A549 (cell line): Measurements from ENCODE around the gene SLC25A48. TPM values are rescaled to one million over a fixed set of nuclear protein-coding genes. Genes with fewer than 3 reads are reported as not detected.

ENCODE experiments used
- ATAC-seq, 2 experiments: fragments of 200-7000 bp in 1 of 2; fragments of >200 bp in 1 of 2; cut with Nextera tagmentation in 1 of 2; cut with Tn5 transposase in 1 of 2; 3 replicates each; pipeline versions ENCODE4 v1.8.0 to v1.9.1; 2018 to 2020; ENCODE audit warnings: mild to moderate bottlenecking in 1 of 2, moderate library complexity in 1 of 2
- CTCF ChIA-PET: fragments of 300-600 bp; sonication (Branson Sonifier 250); formaldehyde crosslinking; extraction: SDS; loops from one replicate; lab custom pipeline; 2021; ENCODE audit warnings: antibody characterized with exemption, inconsistent platforms; lab: Yijun Ruan, JAX
- POLR2A ChIA-PET: fragments of 350-600 bp; formaldehyde crosslinking; extraction: SDS; loops from one replicate; lab custom pipeline; 2021; ENCODE audit warnings: antibody characterized with exemption, inconsistent platforms; lab: Yijun Ruan, JAX
- DNase-seq, 2 experiments: peaks; one replicate each; pipeline versions ENCODE4 v3.0.0 to v3.0.0-alpha.2; 2011 to 2016; ENCODE audit warnings: low read depth in 1 of 2, low spot score in 1 of 2
- FAIRE-seq: peaks from 2 replicates; lab custom pipeline; 2011; peaks lifted over from hg19 to GRCh38; lab: Jason Lieb, UNC
- H3K27ac ChIP-seq, 2 experiments: fragments of >200 bp; sonication (Bioruptor Twin); formaldehyde crosslinking; 3 replicates each; pipeline ENCODE4 v1.5.1; 2016 to 2017
- H3K4me1 ChIP-seq: fragments of >200 bp; sonication (Bioruptor Twin); formaldehyde crosslinking; 3 replicates; pipeline ENCODE4 v1.6.1; 2016
- H3K4me2 ChIP-seq: fragments of >200 bp; sonication (Bioruptor Twin); formaldehyde crosslinking; 3 replicates; pipeline ENCODE4 v1.6.1; 2016
- H3K4me3 ChIP-seq: fragments of >200 bp; sonication (Bioruptor Twin); formaldehyde crosslinking; 3 replicates; pipeline ENCODE4 v1.5.1; 2016
- H3K9me3 ChIP-seq: fragments of >200 bp; sonication (Bioruptor Twin); formaldehyde crosslinking; 3 replicates; pipeline ENCODE4 v1.6.1; 2016
- BHLHE40 ChIP-seq: IDR thresholded peaks from 2 replicates; pipeline ENCODE4 v1.6.1; 2012; ENCODE audit warnings: low read depth, low read length, inconsistent platforms
- CBX8 ChIP-seq: fragments of 200-600 bp; sonication (generic); IDR thresholded peaks from 2 replicates; pipeline ENCODE4 v1.6.1; 2016
- CHD2 ChIP-seq: fragments of 150-350 bp; IDR thresholded peaks from 2 replicates; pipeline ENCODE4 v1.6.1; 2014; ENCODE audit warnings: low read length; ENCODE audit not compliant: partially characterized antibody
- E2F6 ChIP-seq: IDR thresholded peaks from 2 replicates; pipeline ENCODE4 v1.6.1; 2012; ENCODE audit warnings: low read depth, borderline replicate concordance
- EP300 ChIP-seq, 2 experiments: fragments of >200 bp; sonication (Bioruptor Twin); formaldehyde crosslinking; IDR thresholded peaks; 2 replicates in 1 of 2; 3 replicates in 1 of 2; pipeline ENCODE4 v1.6.1; 2016 to 2017
- FOSB ChIP-seq: fragments of 250-450 bp; sonication (Bioruptor Pico); IDR thresholded peaks from 2 replicates; pipeline ENCODE4 v1.5.0; 2020; ENCODE audit warnings: mild to moderate bottlenecking, moderate library complexity
- FOSL2 ChIP-seq, 2 experiments: fragments of 450-650 bp in 1 of 2; fragments of >200 bp in 1 of 2; sonication (Bioruptor Twin) in 1 of 2; formaldehyde crosslinking; IDR thresholded peaks; 2 replicates each; pipeline versions ENCODE4 v1.5.0 to v1.6.1; 2016 to 2020; ENCODE audit warnings: mild to moderate bottlenecking in 1 of 2, moderate library complexity in 1 of 2
- FOXS1 ChIP-seq: fragments of 250-450 bp; sonication (Bioruptor Pico); IDR thresholded peaks from 2 replicates; pipeline ENCODE4 v1.5.0; 2020; ENCODE audit warnings: mild to moderate bottlenecking, moderate library complexity
- GATA3 ChIP-seq: IDR thresholded peaks from 2 replicates; pipeline ENCODE4 v1.6.1; 2012; ENCODE audit warnings: borderline replicate concordance
- HDAC2 ChIP-seq: fragments of 200-600 bp; sonication (generic); IDR thresholded peaks from 2 replicates; pipeline ENCODE4 v1.6.1; 2016
- HOXA7 ChIP-seq: fragments of 250-450 bp; sonication (Bioruptor Pico); IDR thresholded peaks from 2 replicates; pipeline ENCODE4 v1.5.0; 2020; ENCODE audit warnings: mild to moderate bottlenecking, moderate library complexity
- HOXB5 ChIP-seq: fragments of 250-450 bp; sonication (Bioruptor Pico); IDR thresholded peaks from 2 replicates; pipeline ENCODE4 v1.5.0; 2020; ENCODE audit warnings: mild to moderate bottlenecking, moderate library complexity
- KDM1A ChIP-seq: fragments of 200-600 bp; sonication (generic); IDR thresholded peaks from 2 replicates; pipeline ENCODE4 v1.6.1; 2016; ENCODE audit warnings: low read depth, mild to moderate bottlenecking
- MYC ChIP-seq: IDR thresholded peaks from 2 replicates; pipeline ENCODE4 v1.6.1; 2012; ENCODE audit warnings: mild to moderate bottlenecking, inconsistent platforms, low read length, improper control_type of control experiment, borderline replicate concordance
- NR3C1 ChIP-seq: fragments of >200 bp; sonication (Bioruptor Twin); formaldehyde crosslinking; IDR thresholded peaks from 3 replicates; pipeline ENCODE4 v1.6.1; 2017
- PHF8 ChIP-seq: fragments of 200-600 bp; sonication (generic); IDR thresholded peaks from 2 replicates; pipeline ENCODE4 v1.6.1; 2016; ENCODE audit warnings: low read depth, mild to moderate bottlenecking, antibody characterized with exemption, moderate library complexity, borderline replicate concordance
- RAD21 ChIP-seq, 2 experiments: fragments of >200 bp in 1 of 2; sonication (Bioruptor Twin) in 1 of 2; formaldehyde crosslinking in 1 of 2; IDR thresholded peaks in 1 of 2; conservative IDR thresholded peaks in 1 of 2; 2 replicates in 1 of 2; 3 replicates in 1 of 2; pipeline ENCODE4 v1.6.1; 2012 to 2018; ENCODE audit warnings: inconsistent platforms in 1 of 2
- SMC3 ChIP-seq: fragments of >200 bp; sonication (Bioruptor Twin); formaldehyde crosslinking; IDR thresholded peaks from 3 replicates; pipeline ENCODE4 v1.6.1; 2018; ENCODE audit warnings: inconsistent platforms
- TFCP2L1 ChIP-seq: fragments of 250-450 bp; sonication (Bioruptor Pico); IDR thresholded peaks from 2 replicates; pipeline ENCODE4 v1.5.0; 2021; ENCODE audit warnings: mild to moderate bottlenecking
- ZNF302 ChIP-seq: fragments of 250-450 bp; sonication (Bioruptor Pico); IDR thresholded peaks from 2 replicates; pipeline ENCODE4 v1.9.0; 2021; ENCODE audit warnings: inconsistent platforms, mild to moderate bottlenecking, moderate library complexity
- ZSCAN20 ChIP-seq: fragments of 250-450 bp; sonication (Bioruptor Pico); IDR thresholded peaks from 2 replicates; pipeline ENCODE4 v1.8.0; 2022; ENCODE audit warnings: mild to moderate bottlenecking, moderate library complexity
- WGBS: methylation state at CpG from one replicate; pipeline ENCODE4 v1.1.6; 2017; ENCODE audit errors: missing lambda C conversion rate; 5-methylcytosine and 5-hydroxymethylcytosine counted together
- polyA plus RNA-seq, 4 experiments: library from polyadenylated mRNA; depleted of rRNA in 3 of 4; stranded (reverse); fragments of >200 nt; fragmentation: RNase III in 1 of 4; extraction: RNeasy Plus Mini Kit Qiagen cat#74134 plus additional on column Dnase treatment in 1 of 4; gene quantifications; 2 replicates in 3 of 4; 3 replicates in 1 of 4; pipeline ENCODE4 v1.2.3, GENCODE V29; 2011 to 2017
- TF ChIP-seq, protein P1 (sequence below): fragments of 250-450 bp; sonication (Bioruptor Pico); IDR thresholded peaks from 2 replicates; pipeline ENCODE4 v1.5.0; 2021; ENCODE audit warnings: mild to moderate bottlenecking, moderate library complexity, borderline replicate concordance
- TF ChIP-seq, protein P2 (sequence below): fragments of 250-450 bp; sonication (Bioruptor Pico); IDR thresholded peaks from 2 replicates; pipeline ENCODE4 v1.5.0; 2020; ENCODE audit warnings: low read depth, mild to moderate bottlenecking, moderate library complexity
- TF ChIP-seq, protein P3 (sequence below): IDR thresholded peaks from 2 replicates; pipeline ENCODE4 v1.6.1; 2012
- TF ChIP-seq, protein P4 (sequence below): fragments of >200 bp; sonication (Bioruptor Twin); formaldehyde crosslinking; IDR thresholded peaks from 3 replicates; pipeline ENCODE4 v1.6.1; 2016
- TF ChIP-seq, protein P5 (sequence below): IDR thresholded peaks from 2 replicates; pipeline ENCODE4 v1.6.1; 2012

SLC25A48 gene
- polyA plus RNA-seq, 2 of the 4 experiments (the other 2 are of a cell fraction): 0.18 TPM; not detected in 1

DNA sequence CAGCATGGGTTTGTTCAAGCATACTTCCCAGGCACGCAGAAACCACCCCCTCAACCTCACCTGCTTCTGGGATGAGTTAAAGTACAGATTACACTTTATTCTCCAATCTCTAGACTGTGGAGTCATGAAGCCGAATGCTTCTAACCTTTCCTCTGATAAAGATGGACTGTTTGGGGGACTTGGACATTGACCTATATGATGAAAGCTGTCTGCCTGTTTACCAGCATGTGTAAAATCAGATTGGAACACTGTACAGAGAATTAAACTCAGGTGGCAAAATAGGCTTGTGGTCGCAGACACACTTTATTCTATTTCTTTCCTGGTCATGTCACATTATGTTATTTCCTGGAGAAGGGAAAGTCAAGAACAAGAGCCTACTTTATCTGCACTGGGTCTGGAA, 35.5 kb downstream of the SLC25A48 start:
- FAIRE-seq (no peak), ATAC-seq (no peak), DNase-seq (no peak)
- TF ChIP-seq MYC (no peak), FOSB (CRISPR knock-in tag) (no peak), FOSL2 (IDR thresholded peaks at IDR 0.05) (no peak), FOSL2 (CRISPR knock-in tag; IDR thresholded peaks at IDR 0.05) (no peak), TFCP2L1 (CRISPR knock-in tag) (no peak), HDAC2 (no peak), RAD21 (conservative IDR thresholded peaks at IDR 0.05 in 1 of 2, IDR thresholded peaks at IDR 0.05 in 1 of 2) (no peak), BHLHE40 (no peak), E2F6 (no peak), GATA3 (no peak), CHD2 (no peak), ZNF302 (CRISPR knock-in tag) (no peak)
- TF ChIP-seq, protein P1, sequence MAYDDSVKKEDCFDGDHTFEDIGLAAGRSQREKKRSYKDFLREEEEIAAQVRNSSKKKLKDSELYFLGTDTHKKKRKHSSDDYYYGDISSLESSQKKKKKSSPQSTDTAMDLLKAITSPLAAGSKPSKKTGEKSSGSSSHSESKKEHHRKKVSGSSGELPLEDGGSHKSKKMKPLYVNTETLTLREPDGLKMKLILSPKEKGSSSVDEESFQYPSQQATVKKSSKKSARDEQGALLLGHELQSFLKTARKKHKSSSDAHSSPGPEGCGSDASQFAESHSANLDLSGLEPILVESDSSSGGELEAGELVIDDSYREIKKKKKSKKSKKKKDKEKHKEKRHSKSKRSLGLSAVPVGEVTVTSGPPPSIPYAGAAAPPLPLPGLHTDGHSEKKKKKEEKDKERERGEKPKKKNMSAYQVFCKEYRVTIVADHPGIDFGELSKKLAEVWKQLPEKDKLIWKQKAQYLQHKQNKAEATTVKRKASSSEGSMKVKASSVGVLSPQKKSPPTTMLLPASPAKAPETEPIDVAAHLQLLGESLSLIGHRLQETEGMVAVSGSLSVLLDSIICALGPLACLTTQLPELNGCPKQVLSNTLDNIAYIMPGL (CRISPR knock-in tag): no peak
- TF ChIP-seq, protein P2, sequence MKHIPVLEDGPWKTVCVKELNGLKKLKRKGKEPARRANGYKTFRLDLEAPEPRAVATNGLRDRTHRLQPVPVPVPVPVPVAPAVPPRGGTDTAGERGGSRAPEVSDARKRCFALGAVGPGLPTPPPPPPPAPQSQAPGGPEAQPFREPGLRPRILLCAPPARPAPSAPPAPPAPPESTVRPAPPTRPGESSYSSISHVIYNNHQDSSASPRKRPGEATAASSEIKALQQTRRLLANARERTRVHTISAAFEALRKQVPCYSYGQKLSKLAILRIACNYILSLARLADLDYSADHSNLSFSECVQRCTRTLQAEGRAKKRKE (CRISPR knock-in tag): no peak
- TF ChIP-seq, protein P3, sequence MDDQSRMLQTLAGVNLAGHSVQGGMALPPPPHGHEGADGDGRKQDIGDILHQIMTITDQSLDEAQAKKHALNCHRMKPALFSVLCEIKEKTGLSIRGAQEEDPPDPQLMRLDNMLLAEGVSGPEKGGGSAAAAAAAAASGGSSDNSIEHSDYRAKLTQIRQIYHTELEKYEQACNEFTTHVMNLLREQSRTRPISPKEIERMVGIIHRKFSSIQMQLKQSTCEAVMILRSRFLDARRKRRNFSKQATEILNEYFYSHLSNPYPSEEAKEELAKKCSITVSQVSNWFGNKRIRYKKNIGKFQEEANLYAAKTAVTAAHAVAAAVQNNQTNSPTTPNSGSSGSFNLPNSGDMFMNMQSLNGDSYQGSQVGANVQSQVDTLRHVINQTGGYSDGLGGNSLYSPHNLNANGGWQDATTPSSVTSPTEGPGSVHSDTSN: no peak
- ChIA-PET CTCF (interaction anchor here (1.1 to 2.2 kb wide), 4 partner anchors 10 to 35 kb away, joined by 3 to 7 read pairs (median 3); partner anchors contain the start of gene SLC25A48), POLR2A (no interaction called here)
- Histone ChIP-seq H3K4me1 (no peaks in the 10 kb centered on the region), H3K4me3 (no peak overlapping the region), H3K4me2 (no peak overlapping the region), H3K27ac (no peak overlapping the region), H3K9me3 (no peaks in the 10 kb centered on the region)
- 22% methylated on average over 3 of the region's 3 CpGs for WGBS

DNA sequence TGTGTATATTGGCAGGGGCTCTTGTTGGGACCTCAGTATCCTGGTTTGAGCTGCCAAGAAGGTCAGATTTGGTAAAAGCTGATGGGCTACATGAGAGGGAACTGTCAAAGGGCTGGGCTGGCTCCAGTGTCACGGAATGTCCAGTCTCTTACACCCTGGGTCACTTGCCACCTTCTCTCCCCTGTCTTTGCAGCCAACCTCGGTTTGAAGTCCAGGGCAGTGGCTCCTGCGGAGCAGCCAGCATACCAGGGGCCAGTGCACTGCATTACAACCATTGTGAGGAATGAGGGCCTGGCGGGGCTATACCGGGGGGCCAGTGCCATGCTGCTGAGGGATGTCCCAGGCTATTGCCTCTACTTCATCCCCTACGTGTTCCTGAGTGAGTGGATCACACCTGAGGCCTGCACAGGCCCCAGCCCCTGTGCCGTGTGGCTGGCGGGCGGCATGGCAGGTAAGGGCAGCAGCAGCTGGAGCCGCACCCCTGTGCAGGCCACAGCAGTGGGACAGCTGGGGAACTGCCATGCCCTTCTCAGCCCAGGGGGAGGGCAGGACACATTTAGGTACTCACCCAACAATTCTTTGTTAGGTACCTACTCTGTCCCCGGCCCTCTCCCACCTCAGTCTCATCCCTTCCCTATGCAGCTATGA, 36.9 kb downstream of the SLC25A48 start:
- CTCF ChIA-PET: interaction anchor here (0.6 to 2.2 kb wide), 5 partner anchors 9 to 989 kb away, joined by 3 to 7 read pairs (median 4); no protein-coding TSS in a partner anchor
- ATAC-seq: peak in 1 of 2 experiments; percentile 15; a peak in 2 of 6 replicates

More for the DNA sequence above, 36.9 kb downstream of the SLC25A48 start:
- 37% methylated on average over 5 of the region's 11 CpGs for WGBS
- DNase-seq: no peak
- no peak for FAIRE-seq
- H3K4me3 ChIP-seq: no peak overlapping the region
- H3K4me1 ChIP-seq: no peaks in the 10 kb centered on the region
- H3K4me2 ChIP-seq: no peak overlapping the region
- H3K27ac ChIP-seq: no peak overlapping the region
- H3K9me3 ChIP-seq: no peaks in the 10 kb centered on the region
- POLR2A ChIA-PET: no interaction called here
- TF ChIP-seq KDM1A: no peak
- no peak for TF ChIP-seq BHLHE40
- TF ChIP-seq EP300 (IDR thresholded peaks at IDR 0.05): no peak
- TF ChIP-seq RAD21 (conservative IDR thresholded peaks at IDR 0.05 in 1 of 2, IDR thresholded peaks at IDR 0.05 in 1 of 2): no peak
- TF ChIP-seq NR3C1: no peak
- TF ChIP-seq, protein P4, sequence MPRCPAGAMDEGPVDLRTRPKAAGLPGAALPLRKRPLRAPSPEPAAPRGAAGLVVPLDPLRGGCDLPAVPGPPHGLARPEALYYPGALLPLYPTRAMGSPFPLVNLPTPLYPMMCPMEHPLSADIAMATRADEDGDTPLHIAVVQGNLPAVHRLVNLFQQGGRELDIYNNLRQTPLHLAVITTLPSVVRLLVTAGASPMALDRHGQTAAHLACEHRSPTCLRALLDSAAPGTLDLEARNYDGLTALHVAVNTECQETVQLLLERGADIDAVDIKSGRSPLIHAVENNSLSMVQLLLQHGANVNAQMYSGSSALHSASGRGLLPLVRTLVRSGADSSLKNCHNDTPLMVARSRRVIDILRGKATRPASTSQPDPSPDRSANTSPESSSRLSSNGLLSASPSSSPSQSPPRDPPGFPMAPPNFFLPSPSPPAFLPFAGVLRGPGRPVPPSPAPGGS: no peak
- TF ChIP-seq CBX8: no peak
- no peak for TF ChIP-seq E2F6
- no peak for TF ChIP-seq HDAC2
- TF ChIP-seq ZSCAN20: no peak
- no peak for TF ChIP-seq PHF8
- no peak for TF ChIP-seq HOXB5
- TF ChIP-seq FOXS1 (CRISPR knock-in tag): no peak
- TF ChIP-seq, protein P5, sequence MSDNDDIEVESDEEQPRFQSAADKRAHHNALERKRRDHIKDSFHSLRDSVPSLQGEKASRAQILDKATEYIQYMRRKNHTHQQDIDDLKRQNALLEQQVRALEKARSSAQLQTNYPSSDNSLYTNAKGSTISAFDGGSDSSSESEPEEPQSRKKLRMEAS: no peak
- no peak for TF ChIP-seq SMC3
- TF ChIP-seq TFCP2L1 (CRISPR knock-in tag): no peak
- TF ChIP-seq HOXA7 (CRISPR knock-in tag): no peak
